BJ (cell line): ENCODE results near the gene DNAH8. TPM values are rescaled to one million over a fixed set of nuclear protein-coding genes. Genes with fewer than 3 reads are reported as not detected.

Experiments
- CTCF ChIA-PET: fragments of 350-600 bp; formaldehyde crosslinking; extraction: SDS; loops from one replicate; lab custom pipeline; 2021; ENCODE audit warnings: antibody characterized with exemption, inconsistent platforms; lab: Yijun Ruan, JAX
- POLR2A ChIA-PET: fragments of 300-600 bp; sonication (Branson Sonifier 250); formaldehyde crosslinking; extraction: SDS; loops from one replicate; lab custom pipeline; 2021; ENCODE audit warnings: antibody characterized with exemption; lab: Charles Lee
- DNase-seq: peaks from one replicate; pipeline ENCODE4 v3.0.0-alpha.2; 2011; ENCODE audit warnings: low read depth
- H3K27me3 ChIP-seq: 2 replicates; pipeline ENCODE4 v1.6.0; 2011; ENCODE audit warnings: low read length; ENCODE audit not compliant: control insufficient read depth, insufficient read depth
- H3K36me3 ChIP-seq: 2 replicates; pipeline ENCODE4 v1.5.1; 2011; ENCODE audit warnings: low read length; ENCODE audit not compliant: control insufficient read depth, insufficient read depth
- H3K4me3 ChIP-seq: 2 replicates; pipeline ENCODE4 v1.5.1; 2011; ENCODE audit warnings: low read depth, mild to moderate bottlenecking, control low read depth, low read length
- CTCF ChIP-seq: IDR thresholded peaks from 2 replicates; pipeline ENCODE4 v1.5.1; 2011; ENCODE audit warnings: low read depth, mild to moderate bottlenecking, control low read depth, inconsistent platforms, low read length, moderate library complexity; ENCODE audit not compliant: insufficient read depth
- polyA plus RNA-seq: library from polyadenylated mRNA; depleted of rRNA; stranded (reverse); fragments of >200 nt; gene quantifications from 2 replicates; pipeline ENCODE4 v1.2.3, GENCODE V29; 2011

DNAH8 gene
- polyA plus RNA-seq, 1 experiment: not detected

- Histone ChIP-seq H3K27me3 (no peaks in the 10 kb centered on the region), H3K36me3 (no peaks in the 10 kb centered on the region), H3K4me3 (no peak overlapping the region)
- TF ChIP-seq CTCF: no peak
- no peak for DNase-seq
- CTCF ChIA-PET: interaction anchor here (1.2 kb wide), 1 partner anchor 196 kb away, joined by 6 read pairs; no protein-coding TSS in a partner anchor
- POLR2A ChIA-PET: no interaction called here
Measured at GRCh38 chr6:38968702-38969149, 253.6 kb downstream of the DNAH8 start.

DNA sequence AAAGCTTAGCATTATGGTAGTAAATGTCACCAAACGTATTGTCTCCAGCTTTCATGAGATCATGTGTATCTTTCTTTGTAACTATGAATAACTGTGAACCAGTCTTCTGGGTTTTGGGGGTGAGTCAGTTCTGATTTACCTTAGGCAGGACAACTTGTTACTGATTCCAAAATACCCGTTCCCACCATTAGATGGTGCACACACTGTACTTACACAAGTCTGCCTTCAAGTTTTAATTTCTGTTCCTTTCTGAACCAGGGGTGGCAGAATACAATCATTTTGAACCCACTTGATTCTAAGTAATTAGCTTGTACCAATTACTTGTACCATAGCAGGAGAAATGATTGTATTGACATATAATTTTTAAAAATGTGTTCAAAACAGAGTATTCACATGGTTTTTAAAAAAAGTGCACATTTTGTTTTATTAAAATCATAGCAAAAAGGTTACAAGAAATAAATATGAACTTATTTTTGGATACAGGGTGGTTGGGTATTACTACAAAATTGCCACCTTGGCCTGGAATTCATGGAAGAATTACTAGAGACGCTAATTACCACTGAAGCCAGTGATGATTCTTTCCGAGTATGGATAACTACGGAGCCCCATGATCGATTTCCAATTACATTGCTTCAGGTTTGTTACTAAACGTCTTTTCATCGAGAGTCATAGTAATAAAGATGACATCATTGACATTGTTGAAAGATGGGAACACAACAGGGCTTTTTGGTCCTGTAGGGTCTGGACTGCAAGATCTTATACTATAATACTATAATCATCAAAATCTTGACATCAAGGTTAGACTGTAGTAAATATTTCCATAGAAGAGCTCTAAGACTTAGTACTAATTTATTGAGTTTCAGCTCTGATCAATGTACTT lies 258.3 kb downstream of the DNAH8 start:
- H3K4me3 ChIP-seq: no peak overlapping the region
- TF ChIP-seq CTCF: peak; percentile 68
- no peaks in the 10 kb centered on the region for H3K36me3 ChIP-seq
- ChIA-PET CTCF (interaction anchor here (1.0 to 6.2 kb wide), 13 partner anchors 8 to 345 kb away, joined by 3 to 50 read pairs (median 3); no protein-coding TSS in a partner anchor), POLR2A (no interaction called here)
- no peaks in the 10 kb centered on the region; the same call in 1 of the 2 replicates for H3K27me3 ChIP-seq
- peak; percentile 18 for DNase-seq

DNA sequence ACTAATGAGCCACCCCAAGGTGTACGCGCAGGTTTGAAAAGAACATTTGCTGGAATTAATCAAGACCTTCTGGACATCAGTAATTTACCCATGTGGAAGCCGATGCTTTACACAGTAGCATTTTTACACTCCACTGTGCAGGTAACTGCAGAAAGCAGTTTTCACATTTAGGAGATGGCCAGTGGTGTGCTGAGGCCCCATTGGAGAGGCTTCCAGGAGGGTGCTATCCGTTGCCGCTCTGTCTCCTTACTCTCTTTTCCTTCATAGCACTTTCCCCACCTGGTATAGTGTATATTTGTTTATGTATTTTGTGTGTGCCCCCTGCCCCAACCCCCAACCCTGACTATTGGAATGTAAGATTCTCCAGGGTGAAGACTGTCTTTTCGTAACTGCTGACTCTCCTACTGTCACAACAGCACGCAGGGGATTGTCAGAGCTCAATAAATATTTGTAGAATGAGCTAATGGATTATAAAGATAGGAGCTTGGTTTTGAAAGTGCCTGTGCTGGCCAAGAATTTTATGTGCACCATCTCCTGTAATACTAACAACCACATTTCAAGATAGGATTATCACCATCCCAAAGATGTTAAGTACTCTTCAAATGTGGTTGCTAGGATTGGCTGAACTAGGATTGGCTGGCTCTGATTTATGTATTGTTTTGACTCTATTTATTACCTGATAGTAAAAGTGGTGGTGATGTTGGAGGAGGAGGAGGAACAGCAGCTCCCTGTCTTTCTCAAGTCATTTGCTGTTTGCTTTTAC lies 259.5 kb downstream of the DNAH8 start:
- Histone ChIP-seq H3K27me3 (no peaks in the 10 kb centered on the region; the same call in 1 of the 2 replicates), H3K4me3 (no peak overlapping the region), H3K36me3 (no peaks in the 10 kb centered on the region)
- CTCF ChIA-PET: interaction anchor here (1.1 to 6.2 kb wide), 5 partner anchors 10 to 335 kb away, joined by 3 to 50 read pairs (median 4); no protein-coding TSS in a partner anchor
- peak; percentile 22 for DNase-seq
- TF ChIP-seq CTCF: no peak
- POLR2A ChIA-PET: no interaction called here

- ChIA-PET POLR2A (no interaction called here), CTCF (interaction anchor here (0.9 to 6.2 kb wide), 3 partner anchors 30 to 335 kb away, joined by 3 to 50 read pairs (median 4); no protein-coding TSS in a partner anchor)
Measured at GRCh38 chr6:38975621-38976049, 260.5 kb downstream of the DNAH8 start.

More at GRCh38 chr6:38975621-38976049, 260.5 kb downstream of the DNAH8 start:
- no peak overlapping the region for H3K4me3 ChIP-seq
- H3K27me3 ChIP-seq: no peaks in the 10 kb centered on the region; the same call in 1 of the 2 replicates
- no peaks in the 10 kb centered on the region for H3K36me3 ChIP-seq
- TF ChIP-seq CTCF: no peak
- no peak for DNase-seq
